ENCODE data around the gene STX1B. TPM values are rescaled to one million over a fixed set of nuclear protein-coding genes. Genes with fewer than 3 reads are reported as not detected.

Gene STX1B
- total RNA-seq, 1 donor from 2014 or later, result 0.32 TPM

DNA sequence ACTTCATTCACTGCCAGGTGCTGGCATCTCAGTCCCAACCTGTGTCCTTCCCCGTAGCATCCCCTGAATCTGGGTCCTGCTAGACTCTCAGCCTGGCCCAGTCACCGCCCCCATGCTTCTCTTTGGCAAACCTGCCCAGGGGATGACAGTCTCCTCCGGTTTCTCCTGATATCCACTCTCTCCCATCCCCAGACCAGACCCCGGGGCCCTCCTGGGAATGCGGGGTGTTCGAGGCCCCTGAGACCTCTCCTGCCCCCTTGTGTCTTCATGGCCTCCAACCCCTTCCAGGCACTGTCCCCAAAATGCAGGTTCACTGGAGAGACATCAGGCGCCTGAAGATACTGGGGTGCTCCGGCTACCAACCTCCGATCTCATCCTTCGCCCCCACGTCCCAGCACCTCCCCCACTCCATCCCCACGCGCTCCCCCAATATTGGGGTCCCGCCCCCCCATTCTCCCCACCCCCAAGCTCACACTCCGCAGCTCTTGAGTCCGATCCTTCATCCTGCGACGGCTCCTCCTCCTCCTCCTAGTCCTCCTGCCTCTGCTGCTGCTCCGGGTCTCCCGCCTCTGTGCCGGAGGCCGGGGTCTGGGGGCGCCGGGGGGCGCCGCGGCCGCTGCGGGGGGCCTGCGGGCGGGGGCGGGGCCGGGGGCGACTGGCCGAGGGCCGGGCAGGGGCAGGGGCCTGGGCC, 399 bp downstream of the STX1B start:
- H3K36me3 ChIP-seq, result no peaks in the 10 kb centered on the region
- H3K27ac ChIP-seq, result no peak overlapping the region
- TF ChIP-seq, protein P1, sequence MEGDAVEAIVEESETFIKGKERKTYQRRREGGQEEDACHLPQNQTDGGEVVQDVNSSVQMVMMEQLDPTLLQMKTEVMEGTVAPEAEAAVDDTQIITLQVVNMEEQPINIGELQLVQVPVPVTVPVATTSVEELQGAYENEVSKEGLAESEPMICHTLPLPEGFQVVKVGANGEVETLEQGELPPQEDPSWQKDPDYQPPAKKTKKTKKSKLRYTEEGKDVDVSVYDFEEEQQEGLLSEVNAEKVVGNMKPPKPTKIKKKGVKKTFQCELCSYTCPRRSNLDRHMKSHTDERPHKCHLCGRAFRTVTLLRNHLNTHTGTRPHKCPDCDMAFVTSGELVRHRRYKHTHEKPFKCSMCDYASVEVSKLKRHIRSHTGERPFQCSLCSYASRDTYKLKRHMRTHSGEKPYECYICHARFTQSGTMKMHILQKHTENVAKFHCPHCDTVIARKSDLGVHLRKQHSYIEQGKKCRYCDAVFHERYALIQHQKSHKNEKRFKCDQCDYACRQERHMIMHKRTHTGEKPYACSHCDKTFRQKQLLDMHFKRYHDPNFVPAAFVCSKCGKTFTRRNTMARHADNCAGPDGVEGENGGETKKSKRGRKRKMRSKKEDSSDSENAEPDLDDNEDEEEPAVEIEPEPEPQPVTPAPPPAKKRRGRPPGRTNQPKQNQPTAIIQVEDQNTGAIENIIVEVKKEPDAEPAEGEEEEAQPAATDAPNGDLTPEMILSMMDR (IDR thresholded peaks at IDR 0.05), result no peak
- no peak for DNase-seq
- intact Hi-C loops (cut with DNase I), result no loop called here
- no peaks in the 10 kb centered on the region for H3K4me1 ChIP-seq
- peaks cover 54% of the 10 kb centered on the region for H3K27me3 ChIP-seq (ENCODE audit: low read depth)
- ATAC-seq, result no peak
- no peaks in the 10 kb centered on the region for H3K9me3 ChIP-seq
- H3K4me3 ChIP-seq, result no peak overlapping the region

DNA sequence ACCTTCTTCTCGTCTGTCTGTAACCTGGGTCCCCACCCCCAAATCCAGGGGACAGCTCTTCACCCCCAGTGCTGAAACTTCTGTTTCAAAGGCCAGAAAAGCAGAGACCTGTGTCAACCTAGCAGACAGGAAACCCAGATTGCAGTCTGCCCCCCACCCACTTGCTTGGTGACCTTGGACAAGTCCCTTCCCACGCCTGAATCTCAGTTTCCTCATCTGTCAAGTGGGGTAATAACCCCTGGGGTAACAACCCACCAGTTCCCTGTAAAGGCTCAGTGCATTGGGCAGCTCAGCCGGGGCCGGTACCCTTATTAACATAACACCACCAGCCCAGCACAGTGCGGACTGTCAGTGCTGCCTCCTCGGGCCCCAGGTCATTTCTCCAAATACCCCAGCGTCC, 1.3 kb downstream of the STX1B start:
- H3K4me3 ChIP-seq, result no peak overlapping the region
- no peak overlapping the region for H3K27ac ChIP-seq
- intact Hi-C loops (cut with DNase I), result no loop called here
- ATAC-seq, result peak in 1 of 2 donors; percentile 7
- no peaks in the 10 kb centered on the region for H3K4me1 ChIP-seq
- TF ChIP-seq, protein P1 (IDR thresholded peaks at IDR 0.05), result no peak
- no peaks in the 10 kb centered on the region for H3K9me3 ChIP-seq
- DNase-seq, result no peak
- H3K36me3 ChIP-seq, result no peaks in the 10 kb centered on the region
- H3K27me3 ChIP-seq (ENCODE audit: low read depth), result peaks cover 54% of the 10 kb centered on the region

DNA sequence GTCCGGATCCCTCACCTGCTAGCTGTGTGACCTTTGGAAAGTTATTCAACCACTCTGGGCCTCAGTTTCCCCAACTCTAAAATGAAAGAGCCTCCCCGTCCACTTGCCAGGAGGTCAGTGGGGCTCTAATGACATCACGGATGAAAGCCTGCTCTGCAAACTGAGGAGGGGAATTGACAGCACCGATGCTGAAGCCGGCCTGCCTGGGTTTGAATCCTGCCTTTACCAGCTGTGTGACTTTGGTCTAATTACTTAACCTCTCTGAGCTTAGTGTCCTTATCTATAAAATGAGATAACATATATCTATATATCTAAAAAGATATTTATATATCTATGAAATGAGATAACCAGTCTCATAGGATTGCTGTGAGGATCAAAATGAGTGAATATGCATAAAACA, 1.9 kb downstream of the STX1B start:
- Histone ChIP-seq H3K4me3 (no peak overlapping the region), H3K4me1 (no peaks in the 10 kb centered on the region), H3K27me3 (ENCODE audit: low read depth) (peaks cover 54% of the 10 kb centered on the region), H3K9me3 (no peaks in the 10 kb centered on the region), H3K36me3 (no peaks in the 10 kb centered on the region), H3K27ac (no peak overlapping the region)
- intact Hi-C loops (cut with DNase I), result no loop called here
- no peak for DNase-seq
- ATAC-seq, result no peak
- TF ChIP-seq, protein P1 (IDR thresholded peaks at IDR 0.05), result no peak

DNA sequence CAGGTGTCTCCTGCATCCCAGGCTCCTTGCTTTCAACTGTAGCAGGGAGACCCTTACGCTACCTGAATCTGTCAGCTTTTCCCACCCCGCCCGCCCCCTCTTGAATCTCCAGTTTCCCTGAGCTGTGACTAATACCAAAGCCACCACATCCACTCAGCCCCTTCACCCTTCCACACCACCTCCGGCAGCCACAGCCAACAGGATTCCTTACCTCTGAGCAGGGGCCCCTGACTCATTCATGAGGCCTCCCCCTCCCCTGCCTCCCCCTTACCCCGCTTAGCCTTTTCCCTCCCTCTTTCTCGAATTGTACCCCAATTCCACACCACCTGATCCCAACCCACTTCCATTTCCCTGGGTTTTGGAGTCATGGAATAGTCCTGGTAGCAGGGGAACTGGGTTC, 2.3 kb downstream of the STX1B start:
- ATAC-seq (no peak), DNase-seq (no peak)
- Histone ChIP-seq H3K27me3 (ENCODE audit: low read depth) (peaks cover 54% of the 10 kb centered on the region), H3K9me3 (no peaks in the 10 kb centered on the region), H3K36me3 (no peaks in the 10 kb centered on the region), H3K4me3 (no peak overlapping the region), H3K4me1 (no peaks in the 10 kb centered on the region), H3K27ac (no peak overlapping the region)
- intact Hi-C loops (cut with DNase I), result no loop called here
- TF ChIP-seq, protein P1 (IDR thresholded peaks at IDR 0.05), result no peak

DNA sequence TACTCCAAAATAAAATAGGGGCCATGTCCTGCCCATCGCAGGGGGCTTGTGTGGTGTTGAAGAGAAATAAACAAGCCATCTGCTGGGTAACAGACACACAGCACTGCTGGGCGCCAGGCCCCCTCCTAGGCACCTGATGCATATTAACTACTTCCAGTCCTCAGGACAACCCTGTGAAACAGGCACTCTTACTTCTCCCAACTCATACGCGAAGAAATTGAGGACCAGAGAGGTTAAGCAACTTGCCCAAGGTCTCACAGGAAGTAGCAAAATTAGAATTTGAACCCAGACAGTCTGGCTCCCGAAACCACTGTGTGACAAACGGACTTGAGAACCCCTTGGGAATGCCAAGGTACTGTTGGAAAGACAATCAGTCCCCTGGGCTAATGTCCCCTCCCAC, 2.8 kb downstream of the STX1B start:
- TF ChIP-seq, protein P1 (IDR thresholded peaks at IDR 0.05), result no peak
- Histone ChIP-seq H3K36me3 (no peaks in the 10 kb centered on the region), H3K4me3 (no peak overlapping the region), H3K27me3 (ENCODE audit: low read depth) (peaks cover 53% of the 10 kb centered on the region), H3K4me1 (no peaks in the 10 kb centered on the region), H3K27ac (no peak overlapping the region), H3K9me3 (no peaks in the 10 kb centered on the region)
- no peak for DNase-seq
- no peak for ATAC-seq
- intact Hi-C loops (cut with DNase I), result no loop called here

All from lower lobe of right lung (tissue), 2 donors.